Stimulated activated CD8-positive, alpha-beta memory T cell treated with anti-CD3 and anti-CD28 coated beads, Interleukin-15, amount 100 ng/mL, for 48 hours (primary cell): ENCODE results near the gene ZNF263.

Experiments used
- DNase-seq, 2 donors: peaks; one replicate each; pipeline ENCODE4 v3.0.0-alpha.2; 2020; ENCODE audit warnings: low read depth in 2 of 2

ZNF263 gene

GRCh38 chr16:3327514-3327913, 44.2 kb downstream of the ZNF263 start:
- no peak for DNase-seq

DNA sequence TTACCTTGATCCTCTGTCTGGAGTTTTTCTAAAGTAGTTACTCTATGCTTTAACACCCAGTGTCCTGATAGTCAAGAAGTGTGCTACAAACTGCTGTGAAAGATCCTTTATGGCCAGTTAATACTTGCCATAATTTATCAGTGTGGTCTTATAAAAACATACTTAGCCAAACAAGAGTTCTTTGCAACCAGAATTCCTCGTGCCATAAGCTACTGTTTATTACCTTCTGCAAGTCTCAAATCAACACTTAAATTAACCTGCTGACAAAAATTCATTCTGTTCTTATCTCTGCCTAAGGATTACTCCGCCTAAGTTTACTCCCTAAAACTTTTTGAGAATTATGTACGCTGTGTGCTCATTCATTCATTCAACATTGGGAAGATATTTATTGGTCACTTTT, 44.8 kb downstream of the ZNF263 start:
- no peak for DNase-seq

GRCh38 chr16:3328643-3329042, 45.4 kb downstream of the ZNF263 start:
- DNase-seq = no peak
